ENCODE measurements around the gene KAZN.

Gene KAZN

GRCh38 chr1:14750490-14750889 lies 152.0 kb downstream of the KAZN start:
- Histone ChIP-seq H3K36me3 (ENCODE audit: control insufficient read depth, low read depth, low read length) (no peaks in the 10 kb centered on the region), H3K27ac (ENCODE audit: low read length) (no peak overlapping the region), H3K9me3 (ENCODE audit: control insufficient read depth, low read depth, low read length) (no peaks in the 10 kb centered on the region), H3K4me3 (ENCODE audit: low read length) (no peak overlapping the region), H3K9ac (ENCODE audit: low read length) (no peak overlapping the region), H3K27me3 (ENCODE audit: control insufficient read depth, insufficient read depth, low read length) (no peaks in the 10 kb centered on the region), H3K4me1 (ENCODE audit: control insufficient read depth, low read depth, low read length) (no peaks in the 10 kb centered on the region)

DNA sequence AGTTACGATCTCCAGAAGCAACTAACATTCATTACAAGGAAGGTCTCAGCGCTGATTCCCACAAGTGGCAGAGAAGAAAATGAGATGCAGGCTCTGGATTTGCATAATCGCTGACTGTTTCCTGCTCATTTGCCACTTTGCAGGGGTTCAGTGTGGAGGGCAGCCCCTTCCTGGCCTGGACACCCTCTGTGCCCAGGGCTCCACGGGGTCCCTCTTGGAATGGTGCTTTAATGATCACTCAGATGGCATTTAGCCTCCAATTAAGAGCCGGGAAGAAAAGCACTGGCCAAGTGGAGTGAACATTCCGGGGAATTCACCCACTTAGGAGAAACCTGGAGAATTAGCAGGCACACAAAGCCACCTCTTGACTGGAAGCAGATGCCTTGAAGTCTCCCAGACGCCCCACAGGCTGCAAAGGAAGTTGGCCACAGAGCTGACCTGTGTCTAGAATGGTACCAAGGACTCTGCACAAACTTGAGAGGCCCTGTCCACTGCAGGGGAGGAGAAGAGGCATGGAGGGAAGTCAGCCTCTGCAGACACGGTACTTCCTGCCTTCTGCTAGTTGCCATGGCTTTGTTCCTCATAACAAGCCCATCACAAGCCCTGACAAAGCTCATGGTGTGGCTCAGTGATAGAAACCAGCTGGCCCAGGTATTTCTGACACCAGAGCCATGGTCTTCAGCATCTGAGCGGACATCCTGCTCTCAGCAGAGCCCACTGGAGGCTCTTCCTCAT lies 157.2 kb downstream of the KAZN start:
- H3K36me3 ChIP-seq (ENCODE audit: control insufficient read depth, low read depth, low read length): no peaks in the 10 kb centered on the region
- no peak overlapping the region for H3K27ac ChIP-seq (ENCODE audit: low read length)
- no peak overlapping the region for H3K9ac ChIP-seq (ENCODE audit: low read length)
- no peak overlapping the region for H3K4me3 ChIP-seq (ENCODE audit: low read length)
- peaks cover 27% of the 10 kb centered on the region for H3K4me1 ChIP-seq (ENCODE audit: control insufficient read depth, low read depth, low read length)
- H3K9me3 ChIP-seq (ENCODE audit: control insufficient read depth, low read depth, low read length): no peaks in the 10 kb centered on the region
- H3K27me3 ChIP-seq (ENCODE audit: control insufficient read depth, insufficient read depth, low read length): no peaks in the 10 kb centered on the region

GRCh38 chr1:14756589-14757285 lies 158.3 kb downstream of the KAZN start:
- H3K27ac ChIP-seq (ENCODE audit: low read length): no peak overlapping the region

DNA sequence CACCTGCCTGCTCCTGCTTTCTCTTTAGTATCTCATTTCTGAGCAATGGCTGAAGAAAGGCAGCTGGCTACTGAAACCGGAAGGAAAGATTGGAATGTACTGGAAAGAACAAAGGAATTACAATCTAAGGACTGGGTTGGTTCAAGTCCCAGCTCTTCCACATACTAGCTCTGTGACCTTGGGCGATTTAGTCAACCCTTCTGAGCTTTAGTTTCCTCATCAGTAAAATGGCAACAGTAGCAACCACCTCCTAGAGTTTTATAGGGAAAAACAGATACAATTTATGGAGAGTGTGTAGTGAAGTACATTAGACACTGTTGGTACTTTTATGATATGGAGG lies 158.8 kb downstream of the KAZN start:
- no peak overlapping the region for H3K27ac ChIP-seq (ENCODE audit: low read length)
- H3K36me3 ChIP-seq (ENCODE audit: control insufficient read depth, low read depth, low read length): no peaks in the 10 kb centered on the region
- no peak overlapping the region for H3K4me3 ChIP-seq (ENCODE audit: low read length)
- H3K27me3 ChIP-seq (ENCODE audit: control insufficient read depth, insufficient read depth, low read length): no peaks in the 10 kb centered on the region
- H3K9me3 ChIP-seq (ENCODE audit: control insufficient read depth, low read depth, low read length): no peaks in the 10 kb centered on the region
- H3K4me1 ChIP-seq (ENCODE audit: control insufficient read depth, low read depth, low read length): peaks cover 27% of the 10 kb centered on the region
- no peak overlapping the region for H3K9ac ChIP-seq (ENCODE audit: low read length)

More at GRCh38 chr1:14756589-14757285, 158.3 kb downstream of the KAZN start:
- peaks cover 27% of the 10 kb centered on the region for H3K4me1 ChIP-seq (ENCODE audit: control insufficient read depth, low read depth, low read length)
- H3K9me3 ChIP-seq (ENCODE audit: control insufficient read depth, low read depth, low read length): no peaks in the 10 kb centered on the region
- H3K27me3 ChIP-seq (ENCODE audit: control insufficient read depth, insufficient read depth, low read length): no peaks in the 10 kb centered on the region
- no peaks in the 10 kb centered on the region for H3K36me3 ChIP-seq (ENCODE audit: control insufficient read depth, low read depth, low read length)
- H3K9ac ChIP-seq (ENCODE audit: low read length): no peak overlapping the region
- H3K4me3 ChIP-seq (ENCODE audit: low read length): no peak overlapping the region

GRCh38 chr1:14759042-14759818 lies 160.7 kb downstream of the KAZN start:
- no peak overlapping the region for H3K9ac ChIP-seq (ENCODE audit: low read length)
- H3K27me3 ChIP-seq (ENCODE audit: control insufficient read depth, insufficient read depth, low read length): no peaks in the 10 kb centered on the region
- peaks cover 27% of the 10 kb centered on the region for H3K4me1 ChIP-seq (ENCODE audit: control insufficient read depth, low read depth, low read length)
- no peaks in the 10 kb centered on the region for H3K9me3 ChIP-seq (ENCODE audit: control insufficient read depth, low read depth, low read length)
- H3K36me3 ChIP-seq (ENCODE audit: control insufficient read depth, low read depth, low read length): no peaks in the 10 kb centered on the region
- H3K27ac ChIP-seq (ENCODE audit: low read length): no peak overlapping the region
- no peak overlapping the region for H3K4me3 ChIP-seq (ENCODE audit: low read length)

GRCh38 chr1:14759843-14760242 lies 161.4 kb downstream of the KAZN start:
- Histone ChIP-seq H3K9me3 (ENCODE audit: control insufficient read depth, low read depth, low read length) (no peaks in the 10 kb centered on the region), H3K27me3 (ENCODE audit: control insufficient read depth, insufficient read depth, low read length) (no peaks in the 10 kb centered on the region), H3K4me1 (ENCODE audit: control insufficient read depth, low read depth, low read length) (peaks cover 27% of the 10 kb centered on the region), H3K27ac (ENCODE audit: low read length) (no peak overlapping the region), H3K4me3 (ENCODE audit: low read length) (no peak overlapping the region), H3K36me3 (ENCODE audit: control insufficient read depth, low read depth, low read length) (no peaks in the 10 kb centered on the region), H3K9ac (ENCODE audit: low read length) (no peak overlapping the region)

DNA sequence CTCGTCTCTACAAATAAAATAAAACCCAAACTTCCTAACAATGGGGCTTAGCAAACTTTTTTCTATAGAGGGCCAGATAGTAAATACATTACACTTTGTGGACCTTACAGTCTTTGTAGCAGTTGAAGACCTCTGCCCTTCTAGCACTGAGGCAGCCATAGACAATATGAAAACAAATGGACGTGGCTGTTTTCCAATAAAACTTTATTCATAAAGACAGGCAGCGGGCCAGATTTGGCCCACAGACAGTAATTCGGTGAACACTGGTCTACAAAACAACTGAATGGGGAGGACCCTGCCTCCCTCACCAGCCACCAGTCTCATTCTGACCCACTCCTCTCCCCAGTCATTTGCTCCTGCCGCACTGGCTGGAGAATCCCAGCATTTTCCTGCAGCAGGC lies 162.3 kb downstream of the KAZN start:
- H3K4me3 ChIP-seq (ENCODE audit: low read length): no peak overlapping the region
- no peak overlapping the region for H3K27ac ChIP-seq (ENCODE audit: low read length)
- H3K36me3 ChIP-seq (ENCODE audit: control insufficient read depth, low read depth, low read length): no peaks in the 10 kb centered on the region
- no peaks in the 10 kb centered on the region for H3K27me3 ChIP-seq (ENCODE audit: control insufficient read depth, insufficient read depth, low read length)
- no peaks in the 10 kb centered on the region for H3K9me3 ChIP-seq (ENCODE audit: control insufficient read depth, low read depth, low read length)
- peaks cover 27% of the 10 kb centered on the region for H3K4me1 ChIP-seq (ENCODE audit: control insufficient read depth, low read depth, low read length)
- H3K9ac ChIP-seq (ENCODE audit: low read length): no peak overlapping the region

- Histone ChIP-seq H3K9ac (ENCODE audit: low read length) (no peak overlapping the region), H3K4me1 (ENCODE audit: control insufficient read depth, low read depth, low read length) (peaks cover 22% of the 10 kb centered on the region), H3K4me3 (ENCODE audit: low read length) (no peak overlapping the region), H3K27me3 (ENCODE audit: control insufficient read depth, insufficient read depth, low read length) (no peaks in the 10 kb centered on the region), H3K27ac (ENCODE audit: low read length) (no peak overlapping the region), H3K36me3 (ENCODE audit: control insufficient read depth, low read depth, low read length) (no peaks in the 10 kb centered on the region), H3K9me3 (ENCODE audit: control insufficient read depth, low read depth, low read length) (no peaks in the 10 kb centered on the region)
Observed at GRCh38 chr1:14761291-14762153, 163.0 kb downstream of the KAZN start.

DNA sequence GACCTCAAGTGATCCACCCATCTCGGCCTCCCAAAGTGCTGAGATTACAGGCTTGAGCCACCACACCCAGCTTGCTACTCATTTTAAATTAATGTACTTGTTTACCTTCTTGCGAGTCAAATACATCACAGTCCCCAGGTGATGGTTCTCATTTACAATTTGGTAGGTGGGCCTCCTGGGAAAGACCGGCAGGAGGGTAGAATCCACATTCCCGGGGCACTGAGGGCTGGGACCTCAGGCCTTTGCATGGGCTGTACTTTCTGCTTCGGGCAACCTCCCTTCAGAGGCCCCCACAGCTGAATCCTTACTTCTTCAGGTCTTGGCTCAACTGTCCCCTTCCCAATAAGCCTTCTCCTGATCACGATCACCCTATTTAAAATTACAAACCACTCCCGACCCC lies 165.5 kb downstream of the KAZN start:
- Histone ChIP-seq H3K9ac (ENCODE audit: low read length) (no peak overlapping the region), H3K4me1 (ENCODE audit: control insufficient read depth, low read depth, low read length) (peaks cover 36% of the 10 kb centered on the region), H3K27ac (ENCODE audit: low read length) (no peak overlapping the region), H3K9me3 (ENCODE audit: control insufficient read depth, low read depth, low read length) (no peaks in the 10 kb centered on the region), H3K27me3 (ENCODE audit: control insufficient read depth, insufficient read depth, low read length) (no peaks in the 10 kb centered on the region), H3K36me3 (ENCODE audit: control insufficient read depth, low read depth, low read length) (no peaks in the 10 kb centered on the region), H3K4me3 (ENCODE audit: low read length) (no peak overlapping the region)

GRCh38 chr1:14765773-14766172 lies 167.3 kb downstream of the KAZN start:
- no peak overlapping the region for H3K4me3 ChIP-seq (ENCODE audit: low read length)
- no peaks in the 10 kb centered on the region for H3K27me3 ChIP-seq (ENCODE audit: control insufficient read depth, insufficient read depth, low read length)
- H3K9me3 ChIP-seq (ENCODE audit: control insufficient read depth, low read depth, low read length): no peaks in the 10 kb centered on the region
- peaks cover 28% of the 10 kb centered on the region for H3K4me1 ChIP-seq (ENCODE audit: control insufficient read depth, low read depth, low read length)
- no peak overlapping the region for H3K27ac ChIP-seq (ENCODE audit: low read length)
- H3K36me3 ChIP-seq (ENCODE audit: control insufficient read depth, low read depth, low read length): no peaks in the 10 kb centered on the region
- no peak overlapping the region for H3K9ac ChIP-seq (ENCODE audit: low read length)

DNA sequence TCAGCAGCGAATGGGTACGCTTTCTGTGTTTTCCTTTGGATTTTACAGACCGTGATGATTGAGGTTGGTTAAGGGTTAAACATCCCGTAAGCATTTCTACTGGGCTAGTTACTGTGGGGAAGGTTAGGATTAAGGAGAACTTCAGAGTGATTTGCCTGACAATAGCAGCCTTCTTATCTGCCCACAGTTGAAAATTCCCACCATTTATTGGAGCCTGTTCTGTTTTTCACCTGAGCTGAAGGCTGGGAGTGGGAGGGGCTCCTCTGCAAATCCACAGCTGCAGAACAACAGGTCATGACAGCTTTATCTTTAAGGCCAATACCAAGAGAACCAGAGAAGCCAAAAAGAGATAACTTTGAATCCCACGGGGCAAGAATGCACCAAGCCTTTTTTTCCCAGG lies 168.6 kb downstream of the KAZN start:
- no peaks in the 10 kb centered on the region for H3K27me3 ChIP-seq (ENCODE audit: control insufficient read depth, insufficient read depth, low read length)
- no peaks in the 10 kb centered on the region for H3K36me3 ChIP-seq (ENCODE audit: control insufficient read depth, low read depth, low read length)
- H3K27ac ChIP-seq (ENCODE audit: low read length): no peak overlapping the region
- peaks cover 28% of the 10 kb centered on the region for H3K4me1 ChIP-seq (ENCODE audit: control insufficient read depth, low read depth, low read length)
- H3K9me3 ChIP-seq (ENCODE audit: control insufficient read depth, low read depth, low read length): no peaks in the 10 kb centered on the region
- H3K9ac ChIP-seq (ENCODE audit: low read length): no peak overlapping the region
- H3K4me3 ChIP-seq (ENCODE audit: low read length): no peak overlapping the region

Measured in iPS-18a (cell line).